ENCODE measurements around the gene TEX11. TPM values are rescaled to one million over a fixed set of nuclear protein-coding genes. Genes with fewer than 3 reads are reported as not detected.
"Not testable (repeated sequence)": the region's sequence is repeated elsewhere in the genome, so short reads cannot be mapped to it uniquely, and the experiment has no call there.

TEX11 gene
- total and polyA plus RNA-seq, 2 experiments from 2014 or later: not detected

DNA sequence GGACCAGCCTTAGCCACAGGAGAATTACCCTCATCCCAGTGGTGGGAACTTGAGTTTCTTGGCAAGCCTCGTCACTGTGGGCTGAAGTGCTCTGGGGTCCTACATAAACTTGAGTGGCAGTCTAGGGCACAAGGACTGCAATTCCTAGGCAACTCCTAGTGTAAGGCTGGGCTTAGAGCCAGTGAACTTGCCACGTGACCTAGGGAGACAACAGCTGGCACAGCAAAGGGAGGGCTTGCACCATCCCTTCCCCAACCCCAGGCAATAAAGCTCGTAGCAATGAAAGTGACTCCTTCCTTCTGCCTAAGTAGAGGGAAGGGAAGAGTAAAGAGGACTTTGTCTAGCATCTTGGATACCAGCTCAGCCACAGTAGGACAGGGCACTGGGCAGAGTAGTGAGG lies 81.8 kb downstream of the TEX11 start:
- no peak overlapping the region for H3K27ac ChIP-seq
- H2AFZ ChIP-seq: no peak overlapping the region
- H3K9me3 ChIP-seq (ENCODE audit: low read depth): no peaks in the 10 kb centered on the region
- no peaks in the 10 kb centered on the region for H3K27me3 ChIP-seq (replicated peaks; ENCODE audit: insufficient read depth)
- in situ Hi-C loops (cut with MboI): no loop called here
- no peak overlapping the region for H3K4me2 ChIP-seq (ENCODE audit: unreplicated experiment)
- H3K79me2 ChIP-seq (ENCODE audit: insufficient read depth): no peaks in the 10 kb centered on the region
- H3K4me1 ChIP-seq (ENCODE audit: insufficient read depth): no peaks in the 10 kb centered on the region
- no peak for DNase-seq
- TF ChIP-seq EZH2 (IDR thresholded peaks at IDR 0.05; ENCODE audit: insufficient read depth, poor library complexity, severe bottlenecking) (no peak), EZH2phosphoT487 (IDR thresholded peaks at IDR 0.05; ENCODE audit: insufficient read depth, low read depth) (no peak)
- H3K9ac ChIP-seq: no peak overlapping the region
- H3K4me3 ChIP-seq: no peak overlapping the region
- WGBS, 2 experiments (ENCODE audit: low coverage in 1 of 2, low lambda C conversion rate in 2 of 2, missing lambda C conversion rate in 2 of 2): 0 to 8% methylated on average over 2 of the region's 3 CpGs
- no peaks in the 10 kb centered on the region for H4K20me1 ChIP-seq (ENCODE audit: insufficient read depth)
- H3K36me3 ChIP-seq (ENCODE audit: low read depth): no peaks in the 10 kb centered on the region
- H3F3A ChIP-seq (ENCODE audit: insufficient read depth): no peaks in the 10 kb centered on the region
- H3K9me2 ChIP-seq (ENCODE audit: insufficient read depth): no peaks in the 10 kb centered on the region

DNA sequence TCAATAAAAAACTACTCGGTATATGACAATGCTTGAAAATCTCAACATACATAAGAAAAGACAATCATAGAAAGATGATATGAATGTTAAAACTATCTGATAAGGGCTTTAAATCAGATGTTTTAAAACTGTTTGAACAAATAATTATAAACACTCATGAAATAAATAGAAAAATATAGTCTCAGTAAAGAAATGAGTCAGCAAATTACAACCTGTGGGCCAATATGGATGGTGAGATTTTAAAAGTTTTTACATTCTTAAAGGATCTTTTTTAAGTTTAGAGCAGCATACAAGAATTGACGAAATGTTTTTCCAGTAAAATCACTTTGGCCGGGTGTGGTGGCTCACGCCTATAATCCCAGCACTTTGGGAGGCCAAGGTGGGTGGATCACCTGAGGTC lies 83.1 kb downstream of the TEX11 start:
- H2AFZ ChIP-seq: no peak overlapping the region
- no peaks in the 10 kb centered on the region for H3K4me1 ChIP-seq (ENCODE audit: insufficient read depth)
- no peak for TF ChIP-seq EZH2phosphoT487 (IDR thresholded peaks at IDR 0.05; ENCODE audit: insufficient read depth, low read depth)
- TF ChIP-seq EZH2 (IDR thresholded peaks at IDR 0.05; ENCODE audit: insufficient read depth, poor library complexity, severe bottlenecking): no peak
- DNase-seq: no peak
- H3F3A ChIP-seq (ENCODE audit: insufficient read depth): no peaks in the 10 kb centered on the region
- H3K9ac ChIP-seq: no peak overlapping the region
- no peaks in the 10 kb centered on the region for H3K9me3 ChIP-seq (ENCODE audit: low read depth)
- H3K36me3 ChIP-seq (ENCODE audit: low read depth): no peaks in the 10 kb centered on the region
- no peaks in the 10 kb centered on the region for H3K79me2 ChIP-seq (ENCODE audit: insufficient read depth)
- no peaks in the 10 kb centered on the region for H3K9me2 ChIP-seq (ENCODE audit: insufficient read depth)
- no peak overlapping the region for H3K4me3 ChIP-seq
- no peaks in the 10 kb centered on the region for H4K20me1 ChIP-seq (ENCODE audit: insufficient read depth)
- no peak overlapping the region for H3K27ac ChIP-seq
- H3K27me3 ChIP-seq (replicated peaks; ENCODE audit: insufficient read depth): no peaks in the 10 kb centered on the region
- 62 to 66% methylated on average over 4 of the region's 4 CpGs for WGBS, 2 experiments (ENCODE audit: low coverage in 1 of 2, low lambda C conversion rate in 2 of 2, missing lambda C conversion rate in 2 of 2)
- H3K4me2 ChIP-seq (ENCODE audit: unreplicated experiment): no peak overlapping the region
- in situ Hi-C loops (cut with MboI): no loop called here

- no peaks in the 10 kb centered on the region for H3K4me1 ChIP-seq (ENCODE audit: insufficient read depth)
- no peak overlapping the region for H3K4me2 ChIP-seq (ENCODE audit: unreplicated experiment)
- H3K4me3 ChIP-seq: no peak overlapping the region
- WGBS, 2 experiments (ENCODE audit: low coverage in 1 of 2, low lambda C conversion rate in 2 of 2, missing lambda C conversion rate in 2 of 2): 57 to 58% methylated on average over 11 of the region's 11 CpGs
- TF ChIP-seq EZH2 (IDR thresholded peaks at IDR 0.05; ENCODE audit: insufficient read depth, poor library complexity, severe bottlenecking): no peak
- no peak for TF ChIP-seq EZH2phosphoT487 (IDR thresholded peaks at IDR 0.05; ENCODE audit: insufficient read depth, low read depth)
- no peaks in the 10 kb centered on the region for H3K9me2 ChIP-seq (ENCODE audit: insufficient read depth)
- H3K27me3 ChIP-seq (replicated peaks; ENCODE audit: insufficient read depth): no peaks in the 10 kb centered on the region
- no peak overlapping the region for H2AFZ ChIP-seq
- no peaks in the 10 kb centered on the region for H3K9me3 ChIP-seq (ENCODE audit: low read depth)
- no peak overlapping the region for H3K27ac ChIP-seq
- no peaks in the 10 kb centered on the region for H3K36me3 ChIP-seq (ENCODE audit: low read depth)
- no peaks in the 10 kb centered on the region for H3K79me2 ChIP-seq (ENCODE audit: insufficient read depth)
- no peak overlapping the region for H3K9ac ChIP-seq
- in situ Hi-C loops (cut with MboI): no loop called here
- H4K20me1 ChIP-seq (ENCODE audit: insufficient read depth): no peaks in the 10 kb centered on the region
- DNase-seq: no peak
- no peaks in the 10 kb centered on the region for H3F3A ChIP-seq (ENCODE audit: insufficient read depth)
Measured at GRCh38 chrX:70808942-70809940, 99.3 kb downstream of the TEX11 start.

GRCh38 chrX:70806081-70806480 lies 102.4 kb downstream of the TEX11 start:
- TF ChIP-seq EZH2phosphoT487 (IDR thresholded peaks at IDR 0.05; ENCODE audit: insufficient read depth, low read depth) (no peak), EZH2 (IDR thresholded peaks at IDR 0.05; ENCODE audit: insufficient read depth, poor library complexity, severe bottlenecking) (no peak)
- no peaks in the 10 kb centered on the region for H3K9me2 ChIP-seq (ENCODE audit: insufficient read depth)
- in situ Hi-C loops (cut with MboI): no loop called here
- H3K27me3 ChIP-seq (replicated peaks; ENCODE audit: insufficient read depth): no peaks in the 10 kb centered on the region
- no peaks in the 10 kb centered on the region for H4K20me1 ChIP-seq (ENCODE audit: insufficient read depth)
- no peaks in the 10 kb centered on the region for H3K36me3 ChIP-seq (ENCODE audit: low read depth)
- WGBS, 2 experiments (ENCODE audit: low coverage in 1 of 2, low lambda C conversion rate in 2 of 2, missing lambda C conversion rate in 2 of 2): 35 to 41% methylated on average over 8 of the region's 8 CpGs
- no peaks in the 10 kb centered on the region for H3K79me2 ChIP-seq (ENCODE audit: insufficient read depth)
- H3K9ac ChIP-seq: no peak overlapping the region
- no peaks in the 10 kb centered on the region for H3K9me3 ChIP-seq (ENCODE audit: low read depth)
- no peaks in the 10 kb centered on the region for H3K4me1 ChIP-seq (ENCODE audit: insufficient read depth)
- no peaks in the 10 kb centered on the region for H3F3A ChIP-seq (ENCODE audit: insufficient read depth)
- H3K4me3 ChIP-seq: no peak overlapping the region
- no peak overlapping the region for H2AFZ ChIP-seq
- H3K4me2 ChIP-seq (ENCODE audit: unreplicated experiment): no peak overlapping the region
- DNase-seq: no peak
- H3K27ac ChIP-seq: no peak overlapping the region

GRCh38 chrX:70796742-70797141 lies 111.8 kb downstream of the TEX11 start:
- H3K27me3 ChIP-seq (replicated peaks; ENCODE audit: insufficient read depth); H2AFZ ChIP-seq; in situ Hi-C loops (cut with MboI); H4K20me1 ChIP-seq (ENCODE audit: insufficient read depth); H3K79me2 ChIP-seq (ENCODE audit: insufficient read depth); H3K9me3 ChIP-seq (ENCODE audit: low read depth); H3K36me3 ChIP-seq (ENCODE audit: low read depth); DNase-seq; H3K4me1 ChIP-seq (ENCODE audit: insufficient read depth); H3K9me2 ChIP-seq (ENCODE audit: insufficient read depth); H3F3A ChIP-seq (ENCODE audit: insufficient read depth); H3K27ac ChIP-seq; H3K9ac ChIP-seq; H3K4me2 ChIP-seq (ENCODE audit: unreplicated experiment); H3K4me3 ChIP-seq: not testable (repeated sequence)
- WGBS, 2 experiments (ENCODE audit: low coverage in 1 of 2, low lambda C conversion rate in 2 of 2, missing lambda C conversion rate in 2 of 2): 20 to 29% methylated on average over 1 of the region's 1 CpG

All from GM23248 (cell line).